T-cell (primary cell): ENCODE measurements around the gene KAT7. TPM values are rescaled to one million over a fixed set of nuclear protein-coding genes. Genes with fewer than 3 reads are reported as not detected.

Source experiments
- ATAC-seq, 4 experiments: fragments of 200-7000 bp in 3 of 4; fragments of 150-1000 bp in 1 of 4; cut with Tn5 transposase; replicated peaks in 1 of 4; 1 replicate in 3 of 4; 2 replicates in 1 of 4; pipeline ENCODE4 v1.10.0; 2021; ENCODE audit warnings: moderate library complexity in 3 of 4, mild to moderate bottlenecking in 2 of 4, moderate number of reproducible peaks in 1 of 4
- CTCF ChIA-PET, 2 donors: fragments of 300-600 bp; sonication (Branson Sonifier 250); formaldehyde crosslinking; loops; one replicate each; lab custom pipeline; 2022; ENCODE audit warnings: antibody characterized with exemption in 2 of 2; lab: Charles Lee
- POLR2A ChIA-PET, 2 donors: fragments of 300-600 bp; sonication (Branson Sonifier 250); formaldehyde crosslinking; loops; one replicate each; lab custom pipeline; 2022; ENCODE audit warnings: antibody characterized with exemption in 2 of 2; lab: Charles Lee
- DNase-seq, 35 experiments: peaks; one replicate each; pipeline versions ENCODE4 v3.0.0 to v3.0.0-alpha.2; 2013 to 2023
- H3K27ac ChIP-seq: one replicate; pipeline ENCODE4 v1.5.1; 2013; ENCODE audit warnings: low read length
- H3K27me3 ChIP-seq, 2 experiments: replicated peaks in 1 of 2; 1 replicate in 1 of 2; 2 replicates in 1 of 2; pipeline versions ENCODE4 v1.6.1 to v1.7.0; 2013; ENCODE audit warnings: low read length in 1 of 2, mixed read lengths in 1 of 2; ENCODE audit not compliant: control insufficient read depth in 2 of 2, insufficient read depth in 2 of 2; ENCODE audit errors: extremely low read depth in 1 of 2
- H3K36me3 ChIP-seq, 2 donors: 1 replicate in 1 of 2; 2 replicates in 1 of 2; pipeline versions ENCODE4 v1.6.1 to v1.7.0; 2013; ENCODE audit warnings: low read length in 1 of 2; ENCODE audit not compliant: control insufficient read depth in 2 of 2, insufficient read depth in 1 of 2; ENCODE audit errors: extremely low read depth in 1 of 2
- H3K4me1 ChIP-seq, 2 experiments: 1 replicate in 1 of 2; 2 replicates in 1 of 2; pipeline versions ENCODE4 v1.6.1 to v1.7.0; 2013; ENCODE audit warnings: low read length in 2 of 2, mixed read lengths in 1 of 2; ENCODE audit not compliant: insufficient read depth in 2 of 2, control insufficient read depth in 1 of 2; ENCODE audit errors: extremely low read depth in 1 of 2
- H3K4me3 ChIP-seq, 2 donors: 1 replicate in 1 of 2; 2 replicates in 1 of 2; pipeline versions ENCODE4 v1.5.1 to v1.7.0; 2013; ENCODE audit warnings: mild to moderate bottlenecking in 2 of 2, low read length in 1 of 2, moderate library complexity in 1 of 2; ENCODE audit not compliant: control insufficient read depth in 1 of 2; ENCODE audit errors: extremely low read depth in 1 of 2
- H3K9me3 ChIP-seq: 2 replicates; pipeline ENCODE4 v1.7.0; 2013
- H3K27ac Mint-ChIP-seq, 2 donors: one replicate each; pipeline ENCODE4 v1.8.0; 2020 to 2021; ENCODE audit warnings: mild to moderate bottlenecking in 2 of 2, mixed read lengths in 2 of 2
- H3K27me3 Mint-ChIP-seq, 2 donors: one replicate each; pipeline ENCODE4 v1.8.0; 2021 to 2022; ENCODE audit warnings: mixed read lengths in 2 of 2
- H3K36me3 Mint-ChIP-seq: one replicate; pipeline ENCODE4 v1.8.0; 2021; ENCODE audit warnings: mixed read lengths
- H3K4me1 Mint-ChIP-seq, 3 donors: one replicate each; pipeline ENCODE4 v1.8.0; 2020 to 2022; ENCODE audit warnings: mixed read lengths in 3 of 3, mild to moderate bottlenecking in 1 of 3
- H3K4me3 Mint-ChIP-seq, 3 donors: one replicate each; pipeline ENCODE4 v1.8.0; 2020 to 2022; ENCODE audit warnings: mild to moderate bottlenecking in 3 of 3, mixed read lengths in 3 of 3, moderate library complexity in 3 of 3
- H3K9me3 Mint-ChIP-seq, 3 donors: one replicate each; pipeline ENCODE4 v1.8.0; 2020 to 2022; ENCODE audit warnings: mixed read lengths in 3 of 3
- WGBS: methylation state at CpG from one replicate; pipeline ENCODE4 v1.1.5; 2013; ENCODE audit warnings: missing lambda C conversion rate; ENCODE audit not compliant: insufficient coverage; 5-methylcytosine and 5-hydroxymethylcytosine counted together
- total RNA-seq, 35 experiments: library from RNA in 6 of 35; stranded (reverse) in 6 of 35; fragments of 120-200 nt in 1 of 35; gene quantifications; one replicate each; pipeline versions ENCODE4 v1.2.1 to v1.2.4 and lab custom pipeline; 2013 to 2026

KAT7 gene
- total RNA-seq, 5 donors from 2014 or later (not counting 1 experiment from before 2014, with no cell fraction given): 96.8 to 197 (median 99.7) TPM

DNA sequence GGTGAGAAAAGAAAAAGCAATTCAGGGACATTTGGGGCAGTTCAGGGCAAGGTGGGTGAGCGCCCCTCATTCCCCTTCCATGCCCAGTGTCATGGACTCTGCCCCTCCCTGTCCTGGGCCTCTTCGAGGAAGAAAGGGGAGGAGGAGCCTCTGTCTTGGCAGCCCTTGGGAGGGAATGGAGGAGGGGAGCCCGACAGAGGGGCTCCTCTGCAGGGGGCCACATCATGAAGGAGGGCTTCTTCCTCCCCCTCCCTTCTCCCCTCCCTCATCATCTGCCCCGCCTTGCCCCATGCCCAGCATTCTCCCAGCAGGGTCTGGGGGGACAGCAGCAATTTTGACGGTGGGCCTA is 92.5 kb downstream of the KAT7 start:
- Histone ChIP-seq H3K27me3 (peaks cover 15 to 60% of the 10 kb centered on the region in 2 experiments), H3K36me3 (no peaks in the 10 kb centered on the region), H3K27ac (no peak overlapping the region), H3K4me3 (no peak overlapping the region), H3K9me3 (no peaks in the 10 kb centered on the region), H3K4me1 (peaks cover 0 to 11% of the 10 kb centered on the region in 2 experiments)
- POLR2A ChIA-PET: no interaction called here
- no peak overlapping the region for H3K4me3 Mint-ChIP-seq
- WGBS: no CpG with 5 or more reads among the region's 5 CpGs
- H3K27me3 Mint-ChIP-seq: peaks cover 35 to 60% of the 10 kb centered on the region in 2 donors
- DNase-seq (no peak), ATAC-seq (no peak)
- H3K36me3 Mint-ChIP-seq: no peaks in the 10 kb centered on the region
- CTCF ChIA-PET: interaction anchor here (1.2 to 1.9 kb wide), 3 partner anchors 109 to 117 kb away, joined by 3 to 15 read pairs (median 13); no protein-coding TSS in a partner anchor
- H3K4me1 Mint-ChIP-seq: peaks cover 4 to 8% (median 7%) of the 10 kb centered on the region in 3 donors
- H3K9me3 Mint-ChIP-seq: no peaks in the 10 kb centered on the region
- no peak overlapping the region for H3K27ac Mint-ChIP-seq

DNA sequence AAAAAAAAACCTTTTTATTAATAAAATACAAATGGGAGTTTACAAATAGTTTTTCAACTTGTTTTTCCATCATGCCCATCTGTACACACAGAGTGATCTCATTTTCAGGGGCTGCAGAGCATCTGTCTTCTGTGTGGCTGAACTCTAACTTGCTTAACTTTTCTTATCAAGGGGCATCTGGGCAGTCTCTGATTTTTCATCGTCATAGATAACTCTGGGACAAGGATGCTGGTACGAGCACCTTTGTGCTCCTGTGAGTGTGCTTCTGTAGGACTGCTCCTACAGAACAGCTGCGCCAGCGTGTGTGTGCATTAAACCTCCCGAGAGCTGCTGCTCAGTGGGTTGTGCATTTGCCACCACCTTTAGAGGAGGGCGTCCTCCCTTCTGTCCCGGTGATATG is 94.0 kb downstream of the KAT7 start:
- Histone ChIP-seq H3K4me3 (no peak overlapping the region), H3K36me3 (no peaks in the 10 kb centered on the region), H3K4me1 (peaks cover 0 to 11% of the 10 kb centered on the region in 2 experiments), H3K9me3 (no peaks in the 10 kb centered on the region), H3K27ac (no peak overlapping the region), H3K27me3 (peaks cover 17 to 69% of the 10 kb centered on the region in 2 experiments)
- Mint-ChIP-seq H3K27me3 (peaks cover 39 to 64% of the 10 kb centered on the region in 2 donors), H3K9me3 (no peaks in the 10 kb centered on the region), H3K4me3 (no peak overlapping the region), H3K36me3 (no peaks in the 10 kb centered on the region), H3K27ac (no peak overlapping the region), H3K4me1 (peaks cover 4 to 8% (median 7%) of the 10 kb centered on the region in 3 donors)
- DNase-seq: no peak
- POLR2A ChIA-PET: no interaction called here
- ATAC-seq: no peak
- CTCF ChIA-PET: interaction anchor here in 1 of 2 donors (1.2 kb wide), 1 partner anchor 117 kb away, joined by 3 read pairs; no protein-coding TSS in a partner anchor
- 58% methylated on average over 4 of the region's 7 CpGs for WGBS

Other genes starting within 250 kb of the KAT7 start
- not detected for gene NXPH3, start 212.8 kb upstream of the KAT7 start, total RNA-seq
- 10 to 100 TPM; 67.1 to 80.4 (median 71.5) TPM for gene SPOP, start 110.6 kb upstream of the KAT7 start, total RNA-seq
- gene SLC35B1, start 80.7 kb upstream of the KAT7 start, total RNA-seq: 10 to 100 TPM; 40.5 to 57.1 (median 42.8) TPM
- gene FAM117A, start 24.6 kb upstream of the KAT7 start, total RNA-seq: 100 to 1,000 TPM in 2 of 5 donors, 10 to 100 TPM in 3; 71.9 to 105 (median 99.1) TPM
- gene TAC4, start 59.4 kb downstream of the KAT7 start, total RNA-seq: not detected
- 1 to 10 TPM in 1 of 5 donors, under 1 TPM in 4; 0.30 to 1.2 (median 0.79) TPM for gene DLX4, start 180.5 kb downstream of the KAT7 start, total RNA-seq
- gene DLX3, start 206.5 kb downstream of the KAT7 start, total RNA-seq: not detected